GM12892 (cell line): Measurements from ENCODE around the gene MKS1.

Source experiments
- POLR2A ChIP-seq: IDR thresholded peaks from 2 replicates; pipeline ENCODE4 v1.6.1; 2011; ENCODE audit warnings: low read depth, low read length, control low read depth
- POLR2AphosphoS5 ChIP-seq: IDR thresholded peaks from 2 replicates; pipeline ENCODE4 v1.6.1; 2011; ENCODE audit warnings: low read depth, low read length, control low read depth
- TAF1 ChIP-seq: IDR thresholded peaks from 2 replicates; pipeline ENCODE4 v1.6.1; 2011; ENCODE audit warnings: low read depth, mild to moderate bottlenecking, control low read depth, low read length, borderline replicate concordance

DNA sequence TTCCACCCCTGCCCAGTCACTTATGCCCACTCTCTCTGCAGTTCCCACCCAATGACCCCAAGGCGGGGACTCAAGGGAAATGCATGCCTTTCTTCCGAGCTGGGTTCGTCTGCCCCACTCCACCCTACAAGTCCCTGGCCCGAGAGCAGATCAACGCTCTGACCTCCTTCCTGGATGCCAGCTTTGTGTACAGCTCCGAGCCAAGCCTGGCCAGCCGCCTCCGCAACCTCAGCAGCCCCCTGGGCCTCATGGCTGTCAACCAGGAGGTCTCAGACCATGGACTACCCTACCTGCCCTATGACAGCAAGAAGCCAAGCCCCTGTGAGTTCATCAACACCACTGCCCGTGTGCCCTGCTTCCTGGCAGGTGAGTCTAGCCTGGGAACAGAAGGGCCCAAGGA lies 33.1 kb upstream of the MKS1 start:
- no peak for TF ChIP-seq POLR2AphosphoS5
- TF ChIP-seq POLR2A, result no peak
- no peak for TF ChIP-seq TAF1
